ENCODE results near the gene PLEKHO2.

The PLEKHO2 gene

DNA sequence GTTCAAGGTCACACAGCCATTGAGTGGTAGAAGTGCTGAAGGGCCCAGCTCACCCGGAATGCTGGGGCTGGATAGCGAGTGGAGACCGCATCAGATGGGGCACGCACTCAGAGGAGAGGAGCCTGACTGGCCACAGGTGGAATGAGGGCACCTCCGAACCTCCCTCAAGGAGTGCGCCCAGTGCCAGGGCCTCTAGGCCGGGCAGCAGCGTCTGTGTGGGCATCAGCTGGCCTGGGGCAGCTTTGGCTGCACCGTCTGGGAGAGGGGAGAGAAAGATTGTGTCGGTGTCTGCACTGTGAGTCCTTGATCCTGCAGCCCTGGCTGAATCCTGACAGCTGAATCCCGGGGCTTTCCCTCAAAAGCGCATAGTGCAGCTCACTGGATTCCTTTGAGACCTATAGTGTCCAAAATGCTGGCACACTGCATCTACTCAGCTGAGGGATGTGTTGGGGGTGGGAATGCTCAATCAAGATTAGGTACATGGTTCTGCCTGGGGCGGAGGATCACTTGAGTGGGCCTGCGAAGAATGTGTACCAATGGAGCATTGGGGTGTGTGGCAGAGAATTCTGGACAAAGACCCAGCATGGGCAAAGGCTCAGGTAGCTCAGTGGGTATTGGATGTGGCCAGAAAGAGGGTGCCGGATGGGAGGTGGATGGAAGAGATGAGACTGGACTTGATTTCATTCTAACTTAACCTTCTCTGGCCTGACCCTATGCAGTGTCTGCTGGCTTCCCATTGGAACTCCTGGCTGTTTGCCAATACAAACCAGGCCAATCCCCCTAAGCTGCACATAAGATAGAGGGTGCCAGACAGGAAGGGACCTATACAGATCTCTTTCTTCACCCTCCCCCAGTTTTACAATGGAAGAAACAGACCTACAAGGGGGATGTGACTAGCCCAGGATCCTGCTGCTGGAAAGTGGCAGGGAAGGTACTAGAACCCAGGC, 70.9 kb downstream of the PLEKHO2 start:
- DNase-seq (ENCODE audit: low spot score): no peak

DNA sequence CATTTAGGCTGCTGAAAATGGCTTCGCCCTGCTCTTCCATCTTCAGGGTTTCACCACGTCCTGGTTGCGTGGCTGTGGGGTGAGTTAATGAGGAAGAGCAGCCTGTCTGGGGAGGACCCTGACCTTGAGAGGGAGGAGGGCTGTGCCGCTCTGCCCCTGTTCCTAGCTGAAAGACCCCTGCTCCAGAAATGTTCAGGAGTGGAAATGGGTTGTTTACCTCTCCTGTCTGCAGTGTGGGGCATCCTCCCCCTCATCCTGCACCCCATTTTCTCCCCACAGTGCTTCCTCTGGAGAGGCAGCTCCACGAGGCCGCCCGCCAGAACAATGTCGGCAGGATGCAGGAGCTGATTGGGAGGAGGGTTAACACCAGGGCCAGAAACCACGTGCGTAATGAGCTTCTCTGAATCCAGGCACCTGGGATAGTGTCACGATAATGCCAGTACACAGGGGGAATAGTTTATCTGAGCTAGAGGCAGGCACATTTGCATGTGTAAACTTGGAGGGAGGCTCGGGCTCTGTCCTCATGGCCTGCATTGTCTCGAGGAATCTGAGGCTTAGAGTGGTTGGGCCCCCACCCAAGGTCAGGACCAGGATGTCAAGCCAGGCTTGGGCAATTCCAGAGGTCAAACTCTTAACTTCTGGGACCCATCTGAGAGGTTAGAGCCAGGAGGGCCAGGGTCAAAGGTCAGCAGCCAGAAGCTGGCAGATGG, 74.0 kb downstream of the PLEKHO2 start:
- DNase-seq (ENCODE audit: low spot score): no peak

GRCh38 chr15:64916365-64916764, 74.7 kb downstream of the PLEKHO2 start:
- DNase-seq (ENCODE audit: low spot score): no peak

DNA sequence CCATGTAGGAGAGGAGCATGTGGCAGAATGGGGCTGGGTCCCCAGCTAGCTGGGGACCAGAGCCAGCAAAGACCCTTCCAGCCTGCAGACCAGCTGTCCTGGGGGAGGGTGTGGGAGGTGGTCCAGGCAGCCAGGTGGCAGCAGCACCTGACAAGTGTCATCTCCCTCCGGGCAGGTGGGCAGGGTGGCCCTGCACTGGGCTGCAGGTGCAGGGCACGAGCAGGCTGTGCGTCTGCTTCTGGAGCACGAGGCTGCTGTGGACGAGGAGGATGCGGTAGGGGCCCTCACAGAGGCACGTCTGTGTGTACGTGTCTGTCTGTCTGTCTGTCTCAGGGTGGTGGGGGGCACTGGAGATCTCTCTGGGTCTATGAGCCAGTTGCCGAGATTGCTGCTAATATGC, 75.5 kb downstream of the PLEKHO2 start:
- DNase-seq (ENCODE audit: low spot score): no peak

Measured in hepatic stellate cell (primary cell).